Measurements from ENCODE around the gene EPS8L2.

The EPS8L2 gene

DNA sequence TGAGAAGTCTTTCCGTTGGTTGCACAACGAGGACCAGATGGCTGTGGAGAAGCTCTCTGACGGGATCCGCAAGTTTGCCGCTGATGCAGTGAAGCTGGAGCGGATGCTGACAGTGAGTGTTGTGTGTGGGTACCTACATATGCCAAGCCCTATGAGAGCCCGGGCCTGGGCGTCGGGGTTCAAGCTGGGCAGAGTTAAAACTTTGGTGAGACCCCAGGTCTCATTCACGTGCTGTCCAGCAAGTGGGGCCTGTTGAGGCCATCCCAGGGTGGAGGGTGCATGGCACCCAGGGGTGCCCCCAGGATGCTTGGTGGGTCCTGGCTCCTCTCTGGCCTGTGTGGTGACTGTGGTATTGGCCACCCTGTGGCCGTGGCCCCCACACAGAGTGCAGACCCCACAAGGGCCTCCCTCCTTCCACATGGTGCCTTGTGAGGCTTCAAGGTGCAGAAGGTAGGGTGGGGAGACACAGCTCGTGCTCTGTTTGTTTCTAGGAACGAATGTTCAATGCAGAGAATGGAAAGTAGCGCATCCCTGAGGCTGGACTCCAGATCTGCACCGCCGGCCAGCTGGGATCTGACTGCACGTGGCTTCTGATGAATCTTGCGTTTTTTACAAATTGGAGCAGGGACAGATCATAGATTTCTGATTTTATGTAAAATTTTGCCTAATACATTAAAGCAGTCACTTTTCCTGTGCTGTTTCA is 58.4 kb downstream of the EPS8L2 start:
- no peaks in the 10 kb centered on the region for H4K20me1 ChIP-seq (ENCODE audit: insufficient read depth, low read length, poor library complexity, severe bottlenecking)
- no peaks in the 10 kb centered on the region for H3F3A ChIP-seq (ENCODE audit: low read depth)
- no peaks in the 10 kb centered on the region for H3K27me3 ChIP-seq (ENCODE audit: insufficient read depth, low read length, poor library complexity, severe bottlenecking)
- H3K79me2 ChIP-seq (ENCODE audit: insufficient read depth, low read length), result no peaks in the 10 kb centered on the region
- H3K9me3 ChIP-seq (ENCODE audit: insufficient read depth, low read depth, low read length), result no peaks in the 10 kb centered on the region
- H3K4me3 ChIP-seq (ENCODE audit: low read length, poor library complexity, severe bottlenecking), result no peak overlapping the region
- H3K9me2 ChIP-seq (replicated peaks; ENCODE audit: low read depth, low read length), result no peaks in the 10 kb centered on the region
- no peak overlapping the region for H2AFZ ChIP-seq (ENCODE audit: low read length)
- TF ChIP-seq EZH2phosphoT487 (IDR thresholded peaks at IDR 0.05; ENCODE audit: borderline replicate concordance) (no peak), CTCF (conservative IDR thresholded peaks at IDR 0.05; ENCODE audit: low read length) (no peak)
- peaks cover 58% of the 10 kb centered on the region; the same call in 1 of the 2 replicates for H3K36me3 ChIP-seq (ENCODE audit: insufficient read depth, low read length)
- no peak overlapping the region for H3K4me2 ChIP-seq (ENCODE audit: low read depth, low read length, poor library complexity, severe bottlenecking)
- no peak overlapping the region for H3K9ac ChIP-seq (ENCODE audit: low read depth, low read length, poor library complexity, severe bottlenecking)
- no peaks in the 10 kb centered on the region for H3K4me1 ChIP-seq (ENCODE audit: insufficient read depth, low read length, poor library complexity, severe bottlenecking)

GRCh38 chr11:765025-765801 is 59.2 kb downstream of the EPS8L2 start:
- TF ChIP-seq CTCF (conservative IDR thresholded peaks at IDR 0.05; ENCODE audit: low read length) (peak; percentile 68), EZH2phosphoT487 (IDR thresholded peaks at IDR 0.05; ENCODE audit: borderline replicate concordance) (no peak)
- Histone ChIP-seq H3K4me2 (ENCODE audit: low read depth, low read length, poor library complexity, severe bottlenecking) (no peak overlapping the region), H4K20me1 (ENCODE audit: insufficient read depth, low read length, poor library complexity, severe bottlenecking) (no peaks in the 10 kb centered on the region), H3K4me1 (ENCODE audit: insufficient read depth, low read length, poor library complexity, severe bottlenecking) (no peaks in the 10 kb centered on the region), H3K36me3 (ENCODE audit: insufficient read depth, low read length) (peaks cover 55% of the 10 kb centered on the region; the same call in 1 of the 2 replicates), H3K9ac (ENCODE audit: low read depth, low read length, poor library complexity, severe bottlenecking) (no peak overlapping the region), H3F3A (ENCODE audit: low read depth) (no peaks in the 10 kb centered on the region), H2AFZ (ENCODE audit: low read length) (no peak overlapping the region), H3K9me2 (replicated peaks; ENCODE audit: low read depth, low read length) (no peaks in the 10 kb centered on the region), H3K4me3 (ENCODE audit: low read length, poor library complexity, severe bottlenecking) (no peak overlapping the region), H3K79me2 (ENCODE audit: insufficient read depth, low read length) (no peaks in the 10 kb centered on the region), H3K27me3 (ENCODE audit: insufficient read depth, low read length, poor library complexity, severe bottlenecking) (no peaks in the 10 kb centered on the region), H3K9me3 (ENCODE audit: insufficient read depth, low read depth, low read length) (no peaks in the 10 kb centered on the region)

- H3K9ac ChIP-seq (ENCODE audit: low read depth, low read length, poor library complexity, severe bottlenecking), result no peak overlapping the region
- H3K9me3 ChIP-seq (ENCODE audit: insufficient read depth, low read depth, low read length), result no peaks in the 10 kb centered on the region
- no peak overlapping the region for H3K4me3 ChIP-seq (ENCODE audit: low read length, poor library complexity, severe bottlenecking)
- H3K36me3 ChIP-seq (ENCODE audit: insufficient read depth, low read length), result peaks cover 55% of the 10 kb centered on the region; the same call in 1 of the 2 replicates
- H3K4me2 ChIP-seq (ENCODE audit: low read depth, low read length, poor library complexity, severe bottlenecking), result no peak overlapping the region
- no peaks in the 10 kb centered on the region for H3K79me2 ChIP-seq (ENCODE audit: insufficient read depth, low read length)
- no peaks in the 10 kb centered on the region for H3K27me3 ChIP-seq (ENCODE audit: insufficient read depth, low read length, poor library complexity, severe bottlenecking)
- no peaks in the 10 kb centered on the region for H3F3A ChIP-seq (ENCODE audit: low read depth)
- no peaks in the 10 kb centered on the region for H3K4me1 ChIP-seq (ENCODE audit: insufficient read depth, low read length, poor library complexity, severe bottlenecking)
- H2AFZ ChIP-seq (ENCODE audit: low read length), result no peak overlapping the region
- no peaks in the 10 kb centered on the region for H4K20me1 ChIP-seq (ENCODE audit: insufficient read depth, low read length, poor library complexity, severe bottlenecking)
- H3K9me2 ChIP-seq (replicated peaks; ENCODE audit: low read depth, low read length), result no peaks in the 10 kb centered on the region
- no peak for TF ChIP-seq CTCF (conservative IDR thresholded peaks at IDR 0.05; ENCODE audit: low read length)
- no peak for TF ChIP-seq EZH2phosphoT487 (IDR thresholded peaks at IDR 0.05; ENCODE audit: borderline replicate concordance)
Observed at GRCh38 chr11:765802-766091, 59.7 kb downstream of the EPS8L2 start.
